Activated T-helper 2 cell treated with anti-CD3 and anti-CD28 coated beads, Interferon-gamma antibody, Interleukin-2, Interleukin-4, amounts not matched to agents 10 μg/mL and 5 μg/mL and 100 μg/mL, durations not matched to agents 14 hours and 24 hours and 36 hours (primary cell): ENCODE data around the gene ZNF669. TPM values are rescaled to one million over a fixed set of nuclear protein-coding genes. Genes with fewer than 3 reads are reported as not detected.

Experiments used
- DNase-seq: peaks from one replicate; pipeline ENCODE4 v3.0.0; 2021; ENCODE audit warnings: low spot score
- H3K27ac Mint-ChIP-seq: one replicate; pipeline ENCODE4 v1.8.0; 2021; ENCODE audit warnings: mixed read lengths
- H3K27me3 Mint-ChIP-seq: one replicate; pipeline ENCODE4 v1.8.0; 2021; ENCODE audit warnings: low read depth, mixed read lengths
- H3K36me3 Mint-ChIP-seq: one replicate; pipeline ENCODE4 v1.8.0; 2021; ENCODE audit warnings: low read depth, mixed read lengths
- H3K4me1 Mint-ChIP-seq: one replicate; pipeline ENCODE4 v1.8.0; 2021; ENCODE audit warnings: low read depth, mixed read lengths
- H3K4me3 Mint-ChIP-seq: one replicate; pipeline ENCODE4 v1.8.0; 2021; ENCODE audit warnings: low read depth, mild to moderate bottlenecking, moderate library complexity, mixed read lengths
- H3K9me3 Mint-ChIP-seq: one replicate; pipeline ENCODE4 v1.8.0; 2021; ENCODE audit warnings: mixed read lengths
- intact Hi-C: fragments of 100-400 bp; cut with micrococcal nuclease; formaldehyde crosslinking; loops from one replicate; pipeline ENCODE4 v1.15.1; 2023
- total RNA-seq: library from RNA; stranded (reverse); gene quantifications from 2 replicates; pipeline ENCODE4 v1.2.3, GENCODE V29; 2022

ZNF669 gene
- total RNA-seq, 1 donor from 2014 or later: 8.7 TPM

DNA sequence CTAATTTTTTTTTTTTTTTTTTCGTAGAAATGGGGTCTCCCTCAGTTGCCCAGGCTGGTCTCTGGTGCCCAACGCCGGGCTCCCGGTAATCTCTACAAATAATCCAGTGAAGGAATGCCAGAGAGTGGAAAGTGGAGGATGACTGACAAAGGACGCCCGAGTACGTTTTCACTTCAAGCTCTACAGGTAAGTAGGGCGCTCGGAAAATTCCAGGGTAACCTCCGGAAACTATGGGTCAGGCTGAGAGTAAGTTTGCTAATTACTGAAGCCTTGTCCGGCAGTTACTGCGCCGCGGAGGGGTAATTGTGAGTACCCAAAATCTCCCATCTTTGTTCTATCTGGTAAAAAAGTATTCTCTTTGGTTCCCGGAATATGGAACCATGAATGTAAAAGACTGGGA is 1.8 kb upstream of the ZNF669 start:
- H3K4me1 Mint-ChIP-seq: peaks cover 10% of the 10 kb centered on the region
- H3K27me3 Mint-ChIP-seq: peaks cover 41% of the 10 kb centered on the region
- intact Hi-C loops: loop anchor here (2.0 to 10.0 kb wide), 2 partner anchors 105 to 229 kb away; partner anchors contain the start of gene ZNF496
- no peak for DNase-seq
- no peak overlapping the region for H3K27ac Mint-ChIP-seq
- H3K9me3 Mint-ChIP-seq: peaks cover 60% of the 10 kb centered on the region
- peaks cover 40% of the 10 kb centered on the region for H3K36me3 Mint-ChIP-seq
- H3K4me3 Mint-ChIP-seq: no peak overlapping the region

- Mint-ChIP-seq H3K4me1 (peaks cover 5% of the 10 kb centered on the region), H3K27ac (no peak overlapping the region), H3K4me3 (no peak overlapping the region), H3K27me3 (peaks cover 37% of the 10 kb centered on the region), H3K36me3 (peaks cover 47% of the 10 kb centered on the region), H3K9me3 (peaks cover 69% of the 10 kb centered on the region)
- DNase-seq: no peak
- intact Hi-C loops: loop anchor here (1.0 to 10.0 kb wide), 4 partner anchors 27 to 230 kb away; partner anchors contain the start of genes AHCTF1, ZNF496 and ZNF670
Observed at GRCh38 chr1:247104965-247105364, 809 bp upstream of the ZNF669 start.

GRCh38 chr1:247102381-247102780 is 1.8 kb downstream of the ZNF669 start:
- peaks cover 14% of the 10 kb centered on the region for H3K27me3 Mint-ChIP-seq
- H3K36me3 Mint-ChIP-seq: peaks cover 67% of the 10 kb centered on the region
- no peak overlapping the region for H3K27ac Mint-ChIP-seq
- H3K4me3 Mint-ChIP-seq: peak overlapping the region; percentile 47
- peaks cover 60% of the 10 kb centered on the region for H3K9me3 Mint-ChIP-seq
- no peak for DNase-seq
- intact Hi-C loops: loop anchor here (5.0 to 10.0 kb wide), 2 partner anchors 170 to 232 kb away; partner anchors contain the start of genes AHCTF1 and ZNF496
- H3K4me1 Mint-ChIP-seq: peaks cover 5% of the 10 kb centered on the region

DNA sequence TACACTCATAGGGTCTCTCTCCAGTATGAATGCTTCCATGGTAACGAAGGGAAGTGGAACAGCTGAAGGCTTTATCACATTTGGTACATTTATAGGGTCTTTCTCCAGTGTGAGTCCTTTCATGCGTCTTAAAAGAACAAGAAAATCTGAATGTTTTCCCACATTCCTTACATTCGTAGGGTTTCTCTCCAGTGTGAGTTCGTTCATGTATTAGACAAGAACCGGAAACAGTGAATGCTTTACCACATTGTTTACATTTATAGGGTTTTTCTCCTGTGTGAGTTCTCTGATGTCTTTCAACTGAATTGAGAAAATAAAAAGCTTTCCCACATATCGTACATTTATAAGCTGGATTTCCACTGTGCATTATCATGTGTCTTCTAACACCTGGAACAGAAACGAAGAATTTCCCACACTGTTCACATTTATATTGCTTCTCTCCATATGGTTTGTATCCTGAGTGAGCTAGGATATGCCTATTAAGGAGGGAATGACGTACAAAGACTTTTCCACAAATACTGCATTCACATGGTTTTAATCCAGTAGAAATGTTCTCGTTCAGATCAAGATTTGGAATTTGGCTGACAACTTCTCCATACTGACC is 3.4 kb downstream of the ZNF669 start:
- H3K4me1 Mint-ChIP-seq: peaks cover 5% of the 10 kb centered on the region
- intact Hi-C loops: loop anchor here (5.0 to 10.0 kb wide), 2 partner anchors 168 to 234 kb away; partner anchors contain the start of genes AHCTF1 and ZNF496
- no peak for DNase-seq
- H3K36me3 Mint-ChIP-seq: peaks cover 83% of the 10 kb centered on the region
- H3K27ac Mint-ChIP-seq: no peak overlapping the region
- H3K4me3 Mint-ChIP-seq: no peak overlapping the region
- H3K27me3 Mint-ChIP-seq: peaks cover 4% of the 10 kb centered on the region
- peaks cover 67% of the 10 kb centered on the region for H3K9me3 Mint-ChIP-seq

DNA sequence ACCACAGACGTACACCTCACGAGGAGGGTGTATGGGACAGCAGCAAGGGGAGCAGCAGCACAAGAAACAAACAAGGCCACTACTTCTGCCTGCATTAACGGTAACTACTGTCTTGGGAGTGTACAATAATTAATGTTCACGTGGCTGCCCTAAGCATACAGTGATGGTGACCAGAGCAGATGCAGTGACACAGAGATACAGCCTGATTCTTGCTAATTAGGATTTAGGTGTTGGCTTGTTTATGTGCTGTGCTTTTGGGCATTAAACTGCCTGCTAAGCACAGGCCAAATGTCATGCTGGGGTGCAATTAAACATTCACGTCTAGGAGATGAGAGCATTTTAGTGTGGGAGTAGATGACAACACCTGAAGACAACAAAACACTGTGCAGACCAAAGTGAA is 7.2 kb downstream of the ZNF669 start:
- H3K9me3 Mint-ChIP-seq: peaks cover 52% of the 10 kb centered on the region
- H3K4me1 Mint-ChIP-seq: no peaks in the 10 kb centered on the region
- intact Hi-C loops: no loop called here
- H3K27me3 Mint-ChIP-seq: no peaks in the 10 kb centered on the region
- H3K4me3 Mint-ChIP-seq: no peak overlapping the region
- DNase-seq: no peak
- no peak overlapping the region for H3K27ac Mint-ChIP-seq
- peaks cover 61% of the 10 kb centered on the region for H3K36me3 Mint-ChIP-seq

GRCh38 chr1:247096544-247096943 is 7.6 kb downstream of the ZNF669 start:
- Mint-ChIP-seq H3K9me3 (peaks cover 48% of the 10 kb centered on the region), H3K27ac (no peak overlapping the region), H3K4me1 (no peaks in the 10 kb centered on the region), H3K4me3 (no peak overlapping the region), H3K27me3 (no peaks in the 10 kb centered on the region), H3K36me3 (peaks cover 57% of the 10 kb centered on the region)
- no peak for DNase-seq
- intact Hi-C loops: no loop called here

GRCh38 chr1:247096112-247096511 is 8.0 kb downstream of the ZNF669 start:
- intact Hi-C loops: no loop called here
- Mint-ChIP-seq H3K9me3 (peaks cover 46% of the 10 kb centered on the region), H3K27me3 (no peaks in the 10 kb centered on the region), H3K4me1 (no peaks in the 10 kb centered on the region), H3K27ac (no peak overlapping the region), H3K4me3 (no peak overlapping the region), H3K36me3 (peaks cover 52% of the 10 kb centered on the region)
- DNase-seq: no peak

GRCh38 chr1:247090455-247090854 is 13.7 kb downstream of the ZNF669 start:
- intact Hi-C loops: no loop called here
- Mint-ChIP-seq H3K27ac (no peak overlapping the region), H3K4me1 (no peaks in the 10 kb centered on the region), H3K27me3 (no peaks in the 10 kb centered on the region), H3K36me3 (no peaks in the 10 kb centered on the region), H3K4me3 (no peak overlapping the region), H3K9me3 (peaks cover 9% of the 10 kb centered on the region)
- no peak for DNase-seq

DNA sequence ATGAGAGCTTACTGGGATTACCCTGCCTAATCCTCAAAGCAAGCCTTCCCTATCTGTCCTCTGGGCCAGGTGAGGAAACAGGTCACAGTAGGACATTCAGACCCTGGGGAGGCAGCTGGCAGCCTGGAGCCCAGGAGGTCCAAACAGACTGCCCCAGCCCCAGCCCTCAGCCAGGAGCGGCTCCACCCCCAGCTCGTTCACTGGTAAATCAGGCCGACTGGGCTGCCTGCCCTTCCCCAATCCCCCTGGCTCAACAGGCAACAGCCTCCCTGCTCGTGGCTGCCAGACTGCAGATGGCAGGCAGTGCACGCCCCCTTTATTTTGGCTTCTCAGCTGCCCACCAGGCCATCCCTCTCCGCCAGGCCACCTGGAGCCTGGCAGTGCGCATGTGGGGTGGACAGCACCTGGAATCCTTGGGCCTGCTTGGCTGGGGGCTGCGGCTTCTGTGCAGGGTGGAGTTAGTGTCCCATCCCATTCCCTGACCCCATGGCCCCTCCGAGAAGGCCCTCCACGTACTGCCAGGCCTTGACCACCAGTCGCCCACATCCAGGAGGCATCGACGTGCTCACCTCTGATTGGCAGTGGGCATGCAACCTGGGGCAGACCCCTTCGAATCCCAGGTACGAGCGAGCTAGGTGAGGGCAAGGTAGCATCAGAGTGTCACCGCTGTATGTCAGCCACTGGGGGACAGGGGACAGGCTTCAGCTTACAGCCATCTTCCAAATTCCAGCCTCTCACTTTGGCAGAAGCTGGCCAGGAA is 14.4 kb downstream of the ZNF669 start:
- Mint-ChIP-seq H3K27me3 (no peaks in the 10 kb centered on the region), H3K36me3 (no peaks in the 10 kb centered on the region), H3K4me1 (no peaks in the 10 kb centered on the region), H3K4me3 (no peak overlapping the region), H3K27ac (no peak overlapping the region), H3K9me3 (peaks cover 13% of the 10 kb centered on the region)
- no peak for DNase-seq
- intact Hi-C loops: no loop called here

GRCh38 chr1:247088967-247089366 is 15.2 kb downstream of the ZNF669 start:
- no peak for DNase-seq
- no peak overlapping the region for H3K27ac Mint-ChIP-seq
- peaks cover 14% of the 10 kb centered on the region for H3K9me3 Mint-ChIP-seq
- no peak overlapping the region for H3K4me3 Mint-ChIP-seq
- intact Hi-C loops: no loop called here
- no peaks in the 10 kb centered on the region for H3K27me3 Mint-ChIP-seq
- H3K4me1 Mint-ChIP-seq: no peaks in the 10 kb centered on the region
- H3K36me3 Mint-ChIP-seq: no peaks in the 10 kb centered on the region

DNA sequence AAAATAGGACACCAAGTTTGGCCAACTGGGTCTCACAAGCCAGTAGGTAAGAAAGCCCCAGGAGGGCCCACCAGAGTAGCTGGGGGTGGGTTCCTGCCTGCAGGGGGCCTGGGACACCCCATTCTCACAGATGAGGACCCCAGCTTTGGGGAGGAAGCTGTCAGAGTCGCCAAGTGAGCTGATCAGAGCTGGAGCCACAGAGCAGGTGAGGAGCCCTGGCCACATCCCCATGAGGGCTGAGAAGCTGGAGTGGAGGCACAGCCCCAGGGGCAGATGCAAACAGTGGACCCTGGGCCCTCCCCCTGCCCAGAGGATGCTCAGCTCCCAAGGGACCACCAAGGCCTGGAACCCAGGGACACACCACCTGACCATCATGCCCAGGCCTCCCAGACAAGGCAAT is 16.9 kb downstream of the ZNF669 start:
- Mint-ChIP-seq H3K4me3 (no peak overlapping the region), H3K27me3 (peaks cover under 1% of the 10 kb centered on the region), H3K36me3 (no peaks in the 10 kb centered on the region), H3K4me1 (no peaks in the 10 kb centered on the region), H3K9me3 (peaks cover 15% of the 10 kb centered on the region), H3K27ac (no peak overlapping the region)
- no peak for DNase-seq
- intact Hi-C loops: no loop called here

- Mint-ChIP-seq H3K27ac (no peak overlapping the region), H3K9me3 (peaks cover 11% of the 10 kb centered on the region), H3K36me3 (no peaks in the 10 kb centered on the region), H3K4me1 (no peaks in the 10 kb centered on the region), H3K27me3 (peaks cover 3% of the 10 kb centered on the region), H3K4me3 (no peak overlapping the region)
- DNase-seq: no peak
- intact Hi-C loops: no loop called here
Observed at GRCh38 chr1:247085310-247085709, 18.8 kb downstream of the ZNF669 start.

DNA sequence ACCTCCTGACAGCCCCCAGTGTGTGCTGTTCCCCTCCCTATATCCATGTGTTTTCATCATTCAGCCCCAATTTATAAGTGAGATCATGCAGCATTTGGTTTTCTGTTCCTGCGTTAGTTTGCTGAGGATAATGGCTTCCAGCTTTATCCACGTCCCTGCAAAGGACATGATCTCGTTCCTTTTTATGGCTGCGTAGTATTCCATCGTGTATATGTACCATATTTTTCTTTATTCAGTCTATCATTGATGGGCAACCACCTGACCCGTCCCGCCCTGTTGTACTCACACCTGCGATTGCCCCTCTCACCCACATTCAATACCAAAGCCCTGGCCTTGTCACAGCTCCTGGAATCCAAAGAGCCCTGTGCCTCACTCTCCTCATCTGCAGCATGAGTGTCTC is 19.4 kb downstream of the ZNF669 start:
- Mint-ChIP-seq H3K4me1 (peaks cover 2% of the 10 kb centered on the region), H3K4me3 (no peak overlapping the region)

More for the DNA sequence above, 19.4 kb downstream of the ZNF669 start:
- peaks cover 11% of the 10 kb centered on the region for H3K9me3 Mint-ChIP-seq
- intact Hi-C loops: no loop called here
- DNase-seq: no peak
- no peak overlapping the region for H3K27ac Mint-ChIP-seq
- peaks cover 3% of the 10 kb centered on the region for H3K27me3 Mint-ChIP-seq
- H3K36me3 Mint-ChIP-seq: no peaks in the 10 kb centered on the region
